GM12878 (cell line): ENCODE measurements around the gene SIAH2. TPM values are rescaled to one million over a fixed set of nuclear protein-coding genes. Genes with fewer than 3 reads are reported as not detected.

ENCODE experiments used
- ATAC-seq: fragments of 200-7000 bp; cut with Tn5 transposase; 3 replicates; pipeline ENCODE4 v1.9.1; 2020; ENCODE audit warnings: mild to moderate bottlenecking, moderate library complexity
- BruUV-seq: library from RNA; stranded (reverse); fragments of 400-500 nt; replicated peaks from 2 replicates; lab custom pipeline; 2021; lab: Mats Ljungman, UMichigan
- CTCF ChIA-PET: fragments of 300-600 bp; sonication (Branson Sonifier 250); formaldehyde crosslinking; extraction: SDS; loops from one replicate; lab custom pipeline; 2021; ENCODE audit warnings: inconsistent platforms; lab: Yijun Ruan, JAX
- POLR2A ChIA-PET: fragments of 350-600 bp; formaldehyde crosslinking; extraction: SDS; loops from one replicate; lab custom pipeline; 2021; ENCODE audit warnings: inconsistent platforms; lab: Charles Lee
- RAD21 ChIA-PET: fragments of 300-600 bp; sonication (Branson Sonifier 250); formaldehyde crosslinking; loops from one replicate; lab custom pipeline; 2023; ENCODE audit warnings: antibody characterized with exemption; ENCODE audit not compliant: unreplicated experiment; lab: Charles Lee
- SMC1A ChIA-PET: fragments of 300-600 bp; sonication (Branson Sonifier 250); formaldehyde crosslinking; loops from one replicate; lab custom pipeline; 2023; ENCODE audit not compliant: unreplicated experiment, uncharacterized antibody; lab: Charles Lee
- DNase-seq: peaks from one replicate; pipeline ENCODE4 v3.0.0-alpha.2; 2011; ENCODE audit warnings: low read depth, low spot score
- FAIRE-seq: peaks from 3 replicates; lab custom pipeline; 2011; peaks lifted over from hg19 to GRCh38; lab: Jason Lieb, UNC
- H2AFZ ChIP-seq: 2 replicates; pipeline ENCODE4 v1.6.0; 2011; ENCODE audit warnings: low read depth, low read length, control low read depth; ENCODE audit not compliant: control insufficient read depth
- H3K27ac ChIP-seq: 2 replicates; pipeline ENCODE4 v1.5.1; 2011; ENCODE audit warnings: control low read depth; ENCODE audit not compliant: control insufficient read depth, insufficient read depth
- H3K27me3 ChIP-seq, 2 experiments: replicated peaks in 1 of 2; 2 replicates each; pipeline versions ENCODE4 v1.6.0 to v1.6.1; 2011; ENCODE audit warnings: low read length in 1 of 2; ENCODE audit not compliant: control insufficient read depth in 2 of 2, insufficient read depth in 2 of 2
- H3K36me3 ChIP-seq, 2 experiments: 2 replicates each; pipeline ENCODE4 v1.5.1; 2011; ENCODE audit warnings: low read length in 1 of 2; ENCODE audit not compliant: control insufficient read depth in 2 of 2, insufficient read depth in 2 of 2
- H3K4me1 ChIP-seq: 2 replicates; pipeline ENCODE4 v1.6.1; 2011; ENCODE audit warnings: mild to moderate bottlenecking, low read length, moderate library complexity, mixed read lengths; ENCODE audit not compliant: control insufficient read depth, insufficient read depth
- H3K4me2 ChIP-seq: 2 replicates; pipeline ENCODE4 v1.6.0; 2011; ENCODE audit warnings: control low read depth; ENCODE audit not compliant: control insufficient read depth, insufficient read depth
- H3K4me3 ChIP-seq: fragments of 200-600 bp; sonication (generic); 2 replicates; pipeline ENCODE4 v1.5.1; 2016
- H3K79me2 ChIP-seq: 2 replicates; pipeline ENCODE4 v1.6.0; 2011; ENCODE audit warnings: low read length; ENCODE audit not compliant: control insufficient read depth, insufficient read depth
- H3K9ac ChIP-seq: 2 replicates; pipeline ENCODE4 v1.8.0; 2011; ENCODE audit warnings: low read length, control low read depth, mixed read lengths; ENCODE audit not compliant: control insufficient read depth, insufficient read depth
- H3K9me3 ChIP-seq: replicated peaks from 3 replicates; pipeline ENCODE4 v1.5.1; 2011; ENCODE audit warnings: mild to moderate bottlenecking, low read length; ENCODE audit not compliant: control insufficient read depth, insufficient read depth
- H4K20me1 ChIP-seq: 2 replicates; pipeline ENCODE4 v1.6.0; 2011; ENCODE audit not compliant: control insufficient read depth, insufficient read depth
- CREM ChIP-seq: IDR thresholded peaks from 2 replicates; pipeline ENCODE4 v1.6.1; 2014; ENCODE audit warnings: antibody characterized with exemption, low read depth
- NFYB ChIP-seq: IDR thresholded peaks from 2 replicates; pipeline ENCODE4 v1.6.1; 2011; ENCODE audit warnings: low read depth, mild to moderate bottlenecking, low read length, improper control_type of control experiment, moderate library complexity; ENCODE audit not compliant: insufficient read depth
- RAD51 ChIP-seq: fragments of 450-650 bp; IDR thresholded peaks from 2 replicates; pipeline ENCODE4 v1.6.1; 2016; ENCODE audit warnings: moderate library complexity, mild to moderate bottlenecking, inconsistent platforms
- USF1 ChIP-seq: IDR thresholded peaks from 2 replicates; pipeline ENCODE4 v1.6.1; 2011; ENCODE audit warnings: borderline replicate concordance, low read depth, mild to moderate bottlenecking, moderate library complexity, mixed read lengths, low read length; ENCODE audit not compliant: insufficient read depth; ENCODE audit errors: extremely low read length
- YY1 ChIP-seq: IDR thresholded peaks from 2 replicates; pipeline ENCODE4 v1.6.1; 2011; ENCODE audit warnings: low read depth, mild to moderate bottlenecking, low read length
- WGBS: methylation state at CpG from one replicate; pipeline ENCODE4 v1.1.6; 2016; ENCODE audit warnings: low lambda C conversion rate; ENCODE audit not compliant: insufficient replicate concordance, insufficient coverage; ENCODE audit errors: missing lambda C conversion rate; 5-methylcytosine and 5-hydroxymethylcytosine counted together
- in situ Hi-C: fragments of 300-500 bp; cut with MboI; formaldehyde crosslinking; loops from 9 replicates; pipeline ENCODE4 v1.14.3; 2018; ENCODE audit warnings: mixed read lengths
- intact Hi-C: fragments of 100-400 bp; cut with micrococcal nuclease; formaldehyde crosslinking; loops from one replicate; pipeline ENCODE4 v1.14.2; 2022; ENCODE audit not compliant: unreplicated experiment
- polyA plus RNA-seq, 11 experiments: library from polyadenylated mRNA; depleted of rRNA in 4 of 11; unstranded in 6 of 11; stranded (reverse) in 5 of 11; fragments of >200 nt; fragmentation: Nextera tagmentation in 4 of 11; fragmentation: Illumina TruSeq in 1 of 11; extraction: Ambion mirVana in 4 of 11; extraction: Trizol in 1 of 11; gene quantifications; 1 replicate in 1 of 11; 2 replicates in 10 of 11; pipeline versions ENCODE4 v1.2.1 to v1.2.3, GENCODE V29; 2011 to 2016; ENCODE audit warnings: inconsistent platforms in 2 of 11, missing spikeins in 2 of 11, low read depth in 1 of 11
- total RNA-seq, 4 experiments: library from RNA; depleted of rRNA in 3 of 4; stranded (reverse); fragments of >200 nt in 3 of 4; fragmentation: Illumina TruSeq in 1 of 4; extraction: Trizol in 1 of 4; gene quantifications; 2 replicates each; pipeline versions ENCODE4 v1.2.1 to v1.2.3, GENCODE V29; 2013 to 2021
- TF ChIP-seq, protein P1 (sequence below): fragments of 450-650 bp; IDR thresholded peaks from 2 replicates; pipeline ENCODE4 v1.6.1; 2018; ENCODE audit warnings: mild to moderate bottlenecking, low read depth, moderate library complexity; ENCODE audit not compliant: partially characterized antibody

SIAH2 gene
- total and polyA plus RNA-seq, 10 of the 15 experiments (the other 5 are each of a cell fraction or from before 2014, with no cell fraction given) = 3.3 to 51.5 (median 29.7) TPM

DNA sequence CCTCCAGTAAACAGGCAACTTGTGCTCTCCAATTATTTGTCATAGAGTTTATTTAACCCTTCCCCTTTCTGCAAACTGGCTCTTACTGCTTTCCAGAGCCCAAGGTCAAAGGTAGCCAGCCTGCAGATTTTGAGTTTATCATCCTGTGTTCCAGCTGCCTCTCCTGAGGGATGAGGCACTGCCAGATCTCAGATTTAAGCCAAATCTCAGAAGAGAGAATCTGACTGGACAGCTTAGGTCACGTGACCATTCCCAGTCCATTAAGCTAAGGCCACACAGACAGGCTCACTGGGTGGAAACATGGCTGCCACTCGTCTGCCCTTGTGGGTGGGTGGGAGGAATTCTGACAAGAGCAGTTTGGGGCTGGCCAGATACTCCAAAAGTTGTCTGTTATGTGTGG lies 8.6 kb upstream of the SIAH2 start:
- in situ Hi-C loops = no loop called here
- RAD21 ChIA-PET = no interaction called here
- peaks cover 6% of the 10 kb centered on the region for H3K4me1 ChIP-seq
- H2AFZ ChIP-seq = no peak overlapping the region
- TF ChIP-seq RAD51 (peak; percentile 64; the same call in 1 of the 2 replicates), USF1 (peak; percentile 52), YY1 (peak; percentile 53), NFYB (0 out of 2 replicates have a peak, but pooled peaks have one; percentile 22), CREM (no peak)
- TF ChIP-seq, protein P1, sequence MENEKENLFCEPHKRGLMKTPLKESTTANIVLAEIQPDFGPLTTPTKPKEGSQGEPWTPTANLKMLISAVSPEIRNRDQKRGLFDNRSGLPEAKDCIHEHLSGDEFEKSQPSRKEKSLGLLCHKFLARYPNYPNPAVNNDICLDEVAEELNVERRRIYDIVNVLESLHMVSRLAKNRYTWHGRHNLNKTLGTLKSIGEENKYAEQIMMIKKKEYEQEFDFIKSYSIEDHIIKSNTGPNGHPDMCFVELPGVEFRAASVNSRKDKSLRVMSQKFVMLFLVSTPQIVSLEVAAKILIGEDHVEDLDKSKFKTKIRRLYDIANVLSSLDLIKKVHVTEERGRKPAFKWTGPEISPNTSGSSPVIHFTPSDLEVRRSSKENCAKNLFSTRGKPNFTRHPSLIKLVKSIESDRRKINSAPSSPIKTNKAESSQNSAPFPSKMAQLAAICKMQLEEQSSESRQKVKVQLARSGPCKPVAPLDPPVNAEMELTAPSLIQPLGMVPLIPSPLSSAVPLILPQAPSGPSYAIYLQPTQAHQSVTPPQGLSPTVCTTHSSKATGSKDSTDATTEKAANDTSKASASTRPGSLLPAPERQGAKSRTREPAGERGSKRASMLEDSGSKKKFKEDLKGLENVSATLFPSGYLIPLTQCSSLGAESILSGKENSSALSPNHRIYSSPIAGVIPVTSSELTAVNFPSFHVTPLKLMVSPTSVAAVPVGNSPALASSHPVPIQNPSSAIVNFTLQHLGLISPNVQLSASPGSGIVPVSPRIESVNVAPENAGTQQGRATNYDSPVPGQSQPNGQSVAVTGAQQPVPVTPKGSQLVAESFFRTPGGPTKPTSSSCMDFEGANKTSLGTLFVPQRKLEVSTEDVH = no peak
- TF ChIP-seq, all 136 proteins: peak for 4
- SMC1A ChIA-PET = interaction anchor here (0.8 to 1.2 kb wide), 2 partner anchors 13 to 16 kb away, joined by 3 to 4 read pairs; no protein-coding TSS in a partner anchor
- DNase-seq = no peak
- Histone ChIP-seq H3K9ac (no peak overlapping the region), H3K4me3 (no peak overlapping the region), H3K4me2 (no peak overlapping the region), H3K9me3 (no peaks in the 10 kb centered on the region), H3K36me3 (no peaks in the 10 kb centered on the region), H3K27me3 (no peaks in the 10 kb centered on the region), H3K27ac (no peak overlapping the region), H3K79me2 (no peaks in the 10 kb centered on the region), H4K20me1 (no peaks in the 10 kb centered on the region)
- BruUV-seq = no TSS peak
- no peak for FAIRE-seq
- CTCF ChIA-PET = interaction anchor here (2.1 kb wide), 1 partner anchor 16 kb away, joined by 6 read pairs; no protein-coding TSS in a partner anchor
- POLR2A ChIA-PET = interaction anchor here (0.9 to 1.3 kb wide), 3 partner anchors 8 to 24 kb away, joined by 3 to 6 read pairs (median 4); no protein-coding TSS in a partner anchor
- intact Hi-C loops = no loop called here
- peak; percentile 38; the same call in 1 of the 3 replicates for ATAC-seq
- 43% methylated on average over 2 of the region's 2 CpGs for WGBS
